Psoas muscle (tissue), 8 donors: ENCODE data around the gene SLC1A2. TPM values are rescaled to one million over a fixed set of nuclear protein-coding genes. Genes with fewer than 3 reads are reported as not detected.

Source experiments
- ATAC-seq, 4 donors: fragments of 200-7000 bp; cut with Tn5 transposase; one replicate each; pipeline ENCODE4 v1.9.1; 2020; ENCODE audit warnings: moderate library complexity in 3 of 4, mild to moderate bottlenecking in 2 of 4
- DNase-seq, 2 donors: peaks; one replicate each; pipeline ENCODE4 v3.0.0-alpha.2; 2020
- H3K27ac ChIP-seq: fragments of 200-600 bp; one replicate; pipeline ENCODE4 v1.8.0; 2022
- H3K27me3 ChIP-seq, 3 donors: fragments of 200-600 bp in 1 of 3; one replicate each; pipeline versions ENCODE4 v1.6.1 to v1.8.0; 2013 to 2022; ENCODE audit warnings: low read length in 2 of 3, mild to moderate bottlenecking in 2 of 3, moderate library complexity in 1 of 3; ENCODE audit not compliant: insufficient read depth in 3 of 3
- H3K36me3 ChIP-seq, 2 donors: fragments of 200-600 bp in 1 of 2; one replicate each; pipeline versions ENCODE4 v1.6.1 to v1.8.0; 2013 to 2022; ENCODE audit warnings: low read depth in 1 of 2, mild to moderate bottlenecking in 1 of 2, moderate library complexity in 1 of 2; ENCODE audit not compliant: insufficient read depth in 1 of 2
- H3K4me1 ChIP-seq: fragments of 200-600 bp; one replicate; pipeline ENCODE4 v1.8.0; 2022
- H3K4me3 ChIP-seq: fragments of 200-600 bp; one replicate; pipeline ENCODE4 v1.8.0; 2022; ENCODE audit warnings: mild to moderate bottlenecking
- H3K9me3 ChIP-seq: fragments of 200-600 bp; one replicate; pipeline ENCODE4 v1.8.0; 2022
- WGBS, 3 donors: extraction: QIAGEN DNeasy Blood & Tissue Kit; methylation state at CpG; one replicate each; pipeline versions ENCODE4 v1.1.6 to v1.1.7; 2013; 5-methylcytosine and 5-hydroxymethylcytosine counted together
- intact Hi-C, 2 donors: fragments of 100-400 bp; cut with DNase I; formaldehyde crosslinking; loops; one replicate each; pipeline versions ENCODE4 v1.11.0 to v1.14.2; 2022
- polyA plus RNA-seq, 3 donors: library from polyadenylated mRNA; stranded (reverse); fragments of 200-250 nt; gene quantifications; one replicate each; pipeline ENCODE4 v1.2.3, GENCODE V29; 2013
- total RNA-seq, 4 donors: library from RNA; stranded (reverse); fragmentation: NEBNext Ultra II Directional in 2 of 4; extraction: Animal tissue kit (Norgen Biotek cat#: 25700) in 2 of 4; gene quantifications; one replicate each; pipeline versions ENCODE4 v1.2.1 to v1.2.4, GENCODE V29; 2021 to 2023
- TF ChIP-seq, protein P1 (sequence below): fragments of 200-600 bp; IDR thresholded peaks from one replicate; pipeline ENCODE4 v1.8.0; 2022; ENCODE audit warnings: antibody characterized with exemption
- donor health status: healthy with polysubstance abuse.
- donor health status: DM: no; HTN: no; CAD: no; lungs with moderate emphysema.
- donor health status: Bipolar disorder and iron deficiency.
- donor health status: healthy.
- donor health status: DM: yes; HTN: yes; CAD: no.
- donor health status: DM: no; HTN: no; CAD: no.
- donor health status: DM: no; HTN: no; CAD: no.
- donor health status: DM: yes; HTN: yes; CAD: no.

Gene SLC1A2
- total and polyA plus RNA-seq, 7 donors = 0.05 to 2.0 (median 0.35) TPM

DNA sequence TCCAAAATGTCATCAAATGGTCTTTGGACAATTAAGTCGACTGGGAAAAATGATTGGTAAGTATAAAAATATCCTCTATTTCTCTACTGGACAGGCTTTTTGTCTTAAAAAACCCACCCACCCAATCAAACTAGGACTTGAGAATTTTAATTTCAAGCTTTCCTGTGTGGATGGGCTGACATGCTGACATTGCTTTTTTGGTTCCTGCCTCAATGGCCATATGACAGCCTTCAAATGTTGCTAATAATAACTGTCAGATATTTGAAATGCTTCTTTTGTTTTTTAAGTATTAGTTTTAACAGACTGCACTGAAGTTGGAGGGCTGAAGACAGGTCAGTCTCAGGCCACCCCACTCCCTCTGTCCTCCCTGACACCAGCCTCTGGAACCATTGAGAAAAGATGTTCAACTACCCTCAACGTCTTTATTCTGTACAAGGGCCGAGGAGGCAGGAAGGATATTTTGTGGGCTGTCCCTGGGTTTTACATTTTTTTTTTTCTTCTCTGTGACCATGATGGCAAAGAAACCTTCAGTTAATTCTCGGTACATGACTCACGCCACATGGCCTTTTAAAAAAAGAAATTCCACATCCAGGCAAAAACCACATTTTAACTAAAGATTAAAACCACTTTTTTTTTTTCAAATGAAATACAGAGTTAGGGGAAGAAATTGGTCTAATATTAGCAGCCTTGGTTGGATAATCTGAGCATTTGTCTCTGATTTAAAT lies 130.4 kb downstream of the SLC1A2 start:
- Histone ChIP-seq H3K36me3 (no peaks in the 10 kb centered on the region), H3K4me1 (no peaks in the 10 kb centered on the region), H3K9me3 (no peaks in the 10 kb centered on the region), H3K27ac (no peak overlapping the region), H3K4me3 (no peak overlapping the region), H3K27me3 (no peaks in the 10 kb centered on the region)
- intact Hi-C loops = no loop called here
- ATAC-seq (no peak), DNase-seq (no peak)
- TF ChIP-seq, protein P1, sequence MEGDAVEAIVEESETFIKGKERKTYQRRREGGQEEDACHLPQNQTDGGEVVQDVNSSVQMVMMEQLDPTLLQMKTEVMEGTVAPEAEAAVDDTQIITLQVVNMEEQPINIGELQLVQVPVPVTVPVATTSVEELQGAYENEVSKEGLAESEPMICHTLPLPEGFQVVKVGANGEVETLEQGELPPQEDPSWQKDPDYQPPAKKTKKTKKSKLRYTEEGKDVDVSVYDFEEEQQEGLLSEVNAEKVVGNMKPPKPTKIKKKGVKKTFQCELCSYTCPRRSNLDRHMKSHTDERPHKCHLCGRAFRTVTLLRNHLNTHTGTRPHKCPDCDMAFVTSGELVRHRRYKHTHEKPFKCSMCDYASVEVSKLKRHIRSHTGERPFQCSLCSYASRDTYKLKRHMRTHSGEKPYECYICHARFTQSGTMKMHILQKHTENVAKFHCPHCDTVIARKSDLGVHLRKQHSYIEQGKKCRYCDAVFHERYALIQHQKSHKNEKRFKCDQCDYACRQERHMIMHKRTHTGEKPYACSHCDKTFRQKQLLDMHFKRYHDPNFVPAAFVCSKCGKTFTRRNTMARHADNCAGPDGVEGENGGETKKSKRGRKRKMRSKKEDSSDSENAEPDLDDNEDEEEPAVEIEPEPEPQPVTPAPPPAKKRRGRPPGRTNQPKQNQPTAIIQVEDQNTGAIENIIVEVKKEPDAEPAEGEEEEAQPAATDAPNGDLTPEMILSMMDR = no peak
- WGBS, 3 donors = 68 to 78% (median 74%) methylated on average over 5 of the region's 5 CpGs

DNA sequence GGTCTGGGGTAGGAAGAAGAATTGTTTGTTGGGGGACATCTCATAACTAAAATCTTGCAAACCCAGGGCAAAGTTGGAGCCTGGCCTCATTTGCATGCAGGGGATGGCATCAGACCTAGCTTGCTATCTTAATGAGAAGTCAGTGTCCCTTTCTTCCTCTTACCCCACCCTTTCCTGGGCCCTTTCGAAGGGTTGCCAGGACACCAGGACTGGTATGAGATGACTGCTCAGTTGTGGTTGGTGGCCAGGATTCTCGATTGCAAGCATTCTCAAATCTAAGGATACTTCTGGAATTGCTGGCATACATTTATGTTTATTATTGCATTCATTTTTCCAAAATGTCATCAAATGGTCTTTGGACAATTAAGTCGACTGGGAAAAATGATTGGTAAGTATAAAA lies 131.0 kb downstream of the SLC1A2 start:
- WGBS, 3 donors = 76 to 92% (median 81%) methylated on average over 3 of the region's 3 CpGs
- H3K4me3 ChIP-seq = no peak overlapping the region
- H3K36me3 ChIP-seq = no peaks in the 10 kb centered on the region
- H3K9me3 ChIP-seq = no peaks in the 10 kb centered on the region
- TF ChIP-seq, protein P1 = no peak
- DNase-seq (no peak), ATAC-seq (no peak)
- no peaks in the 10 kb centered on the region for H3K4me1 ChIP-seq
- intact Hi-C loops = no loop called here
- H3K27ac ChIP-seq = no peak overlapping the region
- no peaks in the 10 kb centered on the region for H3K27me3 ChIP-seq

DNA sequence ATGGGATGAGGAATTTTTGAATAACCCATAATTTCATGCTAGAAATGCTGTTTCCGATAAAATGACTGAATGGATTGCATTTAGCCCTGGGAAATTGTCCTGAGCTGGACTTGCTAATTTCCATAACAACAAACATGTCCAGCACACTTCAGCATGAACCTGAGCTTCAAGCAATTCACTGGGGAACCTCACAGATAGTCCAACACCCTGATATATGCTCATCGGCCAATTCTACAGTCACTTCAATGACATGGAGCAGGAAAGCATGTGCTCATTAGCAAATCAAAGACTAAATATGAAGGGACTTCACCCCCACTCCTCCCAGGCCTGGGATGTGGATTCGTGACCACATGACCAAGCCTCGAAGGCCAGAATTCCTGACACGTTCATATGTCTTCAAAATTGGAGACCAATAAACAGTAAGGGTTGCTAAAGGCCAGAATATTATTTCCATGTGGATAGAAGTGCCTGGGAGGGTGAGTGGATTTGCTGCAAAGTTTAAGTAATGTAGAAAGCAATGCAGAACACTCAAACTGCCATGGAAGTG lies 131.9 kb downstream of the SLC1A2 start:
- no peaks in the 10 kb centered on the region for H3K9me3 ChIP-seq
- ATAC-seq (no peak), DNase-seq (no peak)
- intact Hi-C loops = no loop called here
- no peak overlapping the region for H3K27ac ChIP-seq
- 69 to 80% (median 77%) methylated on average over 5 of the region's 5 CpGs for WGBS, 3 donors
- TF ChIP-seq, protein P1 = no peak
- H3K4me3 ChIP-seq = no peak overlapping the region
- H3K27me3 ChIP-seq = no peaks in the 10 kb centered on the region
- H3K36me3 ChIP-seq = no peaks in the 10 kb centered on the region
- no peaks in the 10 kb centered on the region for H3K4me1 ChIP-seq

DNA sequence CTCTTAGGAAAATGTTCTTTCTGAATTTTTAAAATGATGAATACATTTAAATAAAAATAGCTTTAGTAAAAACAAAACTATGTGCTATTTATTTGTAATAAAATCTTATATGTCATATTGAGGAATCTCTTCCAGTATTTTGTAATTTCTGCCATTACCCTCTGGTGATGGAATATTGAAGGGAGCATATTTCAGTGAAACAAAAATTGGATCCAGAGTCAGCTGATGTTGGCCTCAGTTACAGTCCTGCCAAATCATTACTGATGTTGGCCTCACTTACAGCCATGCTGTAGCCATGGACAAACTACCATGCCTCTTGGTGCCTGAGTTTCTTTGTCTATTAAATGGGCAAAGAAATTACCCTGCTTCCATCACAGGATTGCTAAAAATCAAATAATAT lies 133.2 kb downstream of the SLC1A2 start:
- ATAC-seq (no peak), DNase-seq (no peak)
- Histone ChIP-seq H3K4me1 (no peaks in the 10 kb centered on the region), H3K27me3 (no peaks in the 10 kb centered on the region), H3K9me3 (no peaks in the 10 kb centered on the region), H3K4me3 (no peak overlapping the region), H3K36me3 (no peaks in the 10 kb centered on the region), H3K27ac (no peak overlapping the region)
- TF ChIP-seq, protein P1 = no peak
- intact Hi-C loops = no loop called here

DNA sequence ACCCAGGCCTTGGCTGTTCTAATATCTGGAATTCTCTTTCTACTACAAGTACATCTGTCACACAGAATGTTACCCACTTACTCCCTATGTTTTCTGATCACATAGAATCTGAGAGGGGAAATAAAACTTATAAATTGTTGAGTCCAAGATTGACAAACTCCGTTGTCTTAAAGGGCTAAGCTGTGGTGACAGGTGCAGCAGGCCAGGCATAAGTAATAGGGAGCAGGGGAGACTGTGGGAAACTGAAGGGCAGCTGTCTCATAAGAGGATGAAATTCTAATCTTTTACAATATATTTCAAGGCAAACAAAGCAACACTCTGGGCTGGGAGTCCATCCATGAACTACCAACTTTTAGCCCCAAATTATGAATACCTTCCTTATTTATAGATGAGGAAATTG lies 133.9 kb downstream of the SLC1A2 start:
- H3K27me3 ChIP-seq = no peaks in the 10 kb centered on the region
- H3K27ac ChIP-seq = no peak overlapping the region
- H3K36me3 ChIP-seq = no peaks in the 10 kb centered on the region
- DNase-seq (no peak), ATAC-seq (no peak)
- intact Hi-C loops = no loop called here
- no peak overlapping the region for H3K4me3 ChIP-seq
- WGBS, 3 donors = 42 to 81% (median 68%) methylated on average over 1 of the region's 1 CpG
- H3K4me1 ChIP-seq = no peaks in the 10 kb centered on the region
- H3K9me3 ChIP-seq = no peaks in the 10 kb centered on the region
- TF ChIP-seq, protein P1 = no peak
